Glomerular endothelial cell (primary cell): ENCODE results near the gene FABP7. TPM values are rescaled to one million over a fixed set of nuclear protein-coding genes. Genes with fewer than 3 reads are reported as not detected.

Experiments
- DNase-seq: peaks from one replicate; pipeline ENCODE4 v3.0.0-alpha.2; 2011; ENCODE audit warnings: low read depth, low spot score; ENCODE audit errors: extremely low read depth
- total RNA-seq: library from RNA; depleted of rRNA; stranded (reverse); fragments of >200 nt; gene quantifications from 2 replicates; pipeline ENCODE4 v1.2.3, GENCODE V29; 2015

FABP7 gene
- total RNA-seq, 1 donor from 2014 or later: not detected

DNA sequence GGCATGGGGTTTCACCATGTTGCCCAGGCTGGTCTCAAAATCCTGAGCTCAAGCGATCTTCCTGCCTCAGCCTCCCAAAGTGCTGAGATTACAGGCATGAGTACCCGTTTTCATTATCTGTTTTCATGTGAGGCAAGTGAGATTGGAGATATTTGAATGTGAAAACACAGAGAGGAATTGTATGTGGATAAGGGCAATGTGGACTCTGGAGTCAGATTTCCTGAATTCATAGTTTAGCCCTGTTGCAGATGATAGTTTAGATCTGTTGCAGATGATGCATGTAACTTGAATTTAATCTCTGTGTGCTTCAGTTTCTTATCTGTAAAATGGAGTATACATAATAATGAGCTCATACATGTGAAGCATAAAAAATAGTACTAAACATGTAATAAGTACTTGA, 13.2 kb downstream of the FABP7 start:
- no peak for DNase-seq

DNA sequence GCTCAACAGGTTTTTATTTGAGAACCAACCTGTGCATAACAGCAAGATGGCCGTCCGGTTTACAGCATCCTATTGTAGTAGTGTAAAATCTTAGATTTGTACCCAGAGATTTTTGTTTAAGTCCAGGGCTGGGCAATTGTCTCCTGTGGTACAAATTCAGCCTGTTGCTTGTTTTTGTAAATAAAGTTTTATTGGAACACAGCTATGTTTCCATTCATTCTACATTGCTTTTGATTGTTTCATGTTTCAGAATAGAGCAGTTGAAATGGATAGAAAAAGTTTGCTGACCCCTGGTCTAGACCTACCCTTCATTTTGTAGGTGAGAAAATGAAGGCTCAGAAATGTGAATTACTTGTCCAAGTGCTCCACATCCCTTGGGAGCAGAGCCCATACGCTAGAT, 18.0 kb downstream of the FABP7 start:
- DNase-seq: no peak

DNA sequence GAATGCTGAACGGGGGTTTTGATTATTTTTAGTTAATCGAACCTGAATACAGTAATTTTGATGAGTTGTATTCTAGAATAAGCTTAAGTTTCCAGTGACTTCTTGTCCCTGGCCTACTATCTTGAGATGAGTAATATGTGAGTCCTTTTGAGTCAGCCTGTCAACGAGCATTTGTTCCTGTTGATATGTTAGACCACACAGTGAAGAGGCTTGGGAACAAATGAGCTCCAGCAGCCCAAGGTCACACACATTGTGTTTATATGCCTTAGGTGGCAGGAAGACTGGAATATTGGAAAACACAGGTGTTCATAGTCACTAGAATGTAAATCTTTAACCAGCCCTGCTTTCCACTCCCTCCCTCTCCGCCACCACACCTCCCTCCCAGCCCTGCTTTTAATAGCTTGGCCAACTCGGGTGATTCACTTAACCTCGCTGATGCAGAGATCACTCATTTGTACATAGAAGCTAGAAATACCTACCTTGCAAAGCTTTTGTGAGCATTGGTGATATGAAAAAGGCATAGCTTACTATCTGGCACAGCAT, 18.7 kb downstream of the FABP7 start:
- no peak for DNase-seq

DNA sequence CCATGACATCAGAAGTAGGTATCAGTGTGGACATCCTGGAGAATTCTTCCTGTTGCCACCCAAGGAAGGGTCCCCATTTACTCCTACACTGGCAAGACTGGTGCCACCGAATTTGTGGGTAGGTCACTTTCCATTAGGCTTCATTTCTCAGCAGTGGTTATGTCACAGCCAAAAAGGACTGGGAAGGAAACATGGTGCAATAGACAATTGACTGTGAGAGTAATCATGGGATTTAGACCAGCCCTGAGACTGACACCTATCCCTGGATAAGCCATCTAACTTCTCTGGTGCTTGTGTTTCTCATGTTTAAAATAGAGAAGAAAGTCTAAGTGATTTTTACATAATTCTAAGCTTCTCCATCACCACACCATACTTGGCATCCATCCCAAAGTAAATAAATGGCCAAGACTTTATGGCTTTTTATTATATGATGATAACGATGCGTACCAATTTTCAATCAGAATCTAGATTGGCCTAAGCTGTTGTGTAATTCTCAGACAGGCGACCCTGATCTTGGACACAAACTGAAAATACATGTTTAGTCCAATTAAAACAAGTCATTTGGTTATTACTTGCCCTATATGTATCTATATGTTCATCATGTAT, 19.7 kb downstream of the FABP7 start:
- DNase-seq: no peak

DNA sequence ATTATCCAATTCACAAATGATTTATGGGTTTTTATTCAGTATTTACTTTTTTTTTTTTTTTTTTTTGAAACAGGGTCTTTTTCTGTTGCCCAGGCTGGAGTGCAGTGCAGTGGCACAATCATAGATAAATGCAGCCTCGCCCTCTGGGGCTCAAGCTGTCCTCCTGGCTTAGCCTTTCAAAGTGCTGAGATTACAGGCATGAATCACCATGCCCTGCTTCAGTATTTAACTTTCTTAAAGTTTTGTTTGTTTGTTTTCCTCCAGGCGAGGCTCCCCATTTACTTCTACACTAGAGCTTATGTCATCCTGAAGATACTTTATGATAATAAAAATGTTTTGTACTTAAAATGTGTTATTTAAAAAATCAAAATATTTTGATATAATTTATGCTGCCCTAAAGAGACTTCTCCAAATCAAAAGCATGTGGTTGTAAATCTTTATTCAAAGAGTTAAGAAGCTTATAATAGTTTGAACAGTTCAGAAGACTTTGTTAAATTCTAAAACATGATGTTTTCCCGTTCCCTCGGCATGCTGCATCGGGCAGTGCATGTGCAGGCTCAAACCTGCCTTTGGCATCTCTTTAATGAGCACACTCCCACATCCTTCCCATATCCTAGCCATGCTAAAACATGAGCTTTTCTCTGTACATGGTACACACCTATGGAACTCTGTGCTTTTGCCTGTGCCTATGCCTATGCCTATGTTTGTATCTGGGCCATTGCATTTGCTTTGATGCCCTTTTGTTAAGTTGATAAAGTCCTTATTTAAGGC, 20.6 kb downstream of the FABP7 start:
- no peak for DNase-seq

DNA sequence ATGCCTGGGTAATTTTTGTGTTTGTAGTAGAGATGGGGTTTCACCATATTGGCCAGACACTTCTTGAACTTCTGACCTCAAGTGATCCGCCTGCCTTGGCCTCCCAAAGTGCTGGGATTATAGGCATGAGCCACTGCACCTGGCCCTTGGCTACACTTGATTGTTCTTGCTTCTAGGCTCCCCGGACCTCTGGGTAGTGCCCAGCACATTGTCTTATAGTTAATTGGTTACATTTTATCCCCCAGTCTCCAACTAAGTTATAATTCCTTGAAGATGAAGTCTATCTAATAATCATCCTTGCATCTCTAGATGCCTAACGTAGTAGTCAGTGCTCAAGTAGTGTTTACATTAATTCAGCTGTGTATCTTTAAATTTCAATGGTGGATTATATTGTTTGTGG, 21.4 kb downstream of the FABP7 start:
- DNase-seq: no peak

DNA sequence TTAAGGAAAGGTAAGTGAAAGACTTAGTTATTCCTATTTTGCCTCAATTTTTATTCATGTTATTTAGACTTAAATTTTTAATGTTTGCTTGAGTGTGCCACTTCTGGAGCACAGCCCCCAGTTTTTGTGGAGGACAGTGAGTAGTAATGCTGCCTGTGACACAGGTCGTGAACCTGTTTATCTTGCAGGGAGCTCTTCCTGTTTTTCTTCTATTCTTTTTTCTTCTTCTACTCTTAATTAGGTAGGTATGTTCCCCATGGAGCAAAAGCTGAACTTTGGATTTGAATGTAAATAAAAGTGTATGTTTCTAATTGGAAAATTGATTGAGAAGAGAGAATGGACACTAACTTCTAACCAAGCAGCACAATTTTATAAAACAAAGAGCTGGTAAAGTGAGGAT, 21.9 kb downstream of the FABP7 start:
- no peak for DNase-seq

DNA sequence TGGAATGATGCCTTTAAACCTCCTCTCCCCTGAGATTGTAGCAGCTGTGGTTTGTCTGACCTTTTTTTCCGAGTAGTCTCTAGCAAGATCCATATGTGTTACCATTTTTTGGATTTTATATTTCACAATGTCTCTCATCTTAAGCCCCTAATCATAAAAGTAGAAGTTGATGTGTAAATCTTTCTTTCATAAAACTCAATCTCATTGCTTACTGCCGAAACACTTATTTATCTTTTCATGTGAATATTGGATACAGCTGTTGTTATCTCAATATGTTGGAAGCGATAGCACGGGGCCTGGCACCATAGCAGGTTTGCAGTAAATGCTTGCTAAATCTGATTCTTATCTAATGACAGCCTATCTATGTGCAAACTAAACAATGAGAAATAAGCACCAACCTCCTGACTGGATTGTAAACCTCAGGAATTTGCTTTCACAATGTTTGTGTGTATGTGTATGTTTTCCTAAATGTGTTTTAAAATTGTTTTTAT, 23.7 kb downstream of the FABP7 start:
- DNase-seq: no peak

DNA sequence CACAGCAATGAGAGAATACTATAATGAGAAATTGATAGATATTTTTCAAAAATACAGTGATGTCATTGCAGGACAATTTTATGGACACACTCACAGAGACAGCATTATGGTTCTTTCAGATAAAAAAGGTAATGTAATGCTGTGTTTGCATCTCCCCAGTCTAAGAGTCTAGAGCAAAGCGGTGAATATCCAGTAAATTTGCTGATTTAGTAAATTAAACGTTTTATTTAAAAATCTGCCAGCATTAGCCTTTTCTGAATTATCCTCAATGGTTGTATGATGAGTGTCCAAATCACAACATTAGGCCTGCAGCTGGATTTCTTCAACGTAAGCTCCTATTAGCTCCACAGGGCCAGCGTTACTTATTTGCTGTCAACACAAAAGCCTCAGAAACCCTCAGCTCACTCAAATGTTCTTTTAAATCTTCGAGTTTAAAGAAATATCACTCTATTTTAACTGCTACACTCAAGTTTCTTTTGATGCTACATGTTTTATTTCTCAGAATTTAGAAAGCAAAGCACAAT, 25.5 kb downstream of the FABP7 start:
- DNase-seq: no peak

DNA sequence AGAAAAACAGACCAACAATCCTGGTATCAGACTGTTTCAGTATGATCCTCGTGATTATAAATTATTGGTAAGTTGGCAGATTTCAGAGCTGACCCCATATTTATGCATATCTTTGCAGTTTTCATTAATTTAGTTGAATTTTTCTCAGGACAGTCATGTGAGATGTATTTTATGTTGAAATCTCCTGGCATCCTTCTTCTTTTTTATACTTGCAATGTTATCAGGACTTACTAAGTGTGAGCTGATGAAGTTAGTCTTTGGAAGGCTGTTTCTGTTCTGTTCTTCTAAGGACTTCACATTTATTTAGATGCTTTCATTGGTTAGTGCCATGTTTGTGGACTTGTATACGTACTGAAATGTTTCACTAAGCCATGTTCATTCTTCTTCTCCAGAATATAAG, 26.8 kb downstream of the FABP7 start:
- DNase-seq: no peak

DNA sequence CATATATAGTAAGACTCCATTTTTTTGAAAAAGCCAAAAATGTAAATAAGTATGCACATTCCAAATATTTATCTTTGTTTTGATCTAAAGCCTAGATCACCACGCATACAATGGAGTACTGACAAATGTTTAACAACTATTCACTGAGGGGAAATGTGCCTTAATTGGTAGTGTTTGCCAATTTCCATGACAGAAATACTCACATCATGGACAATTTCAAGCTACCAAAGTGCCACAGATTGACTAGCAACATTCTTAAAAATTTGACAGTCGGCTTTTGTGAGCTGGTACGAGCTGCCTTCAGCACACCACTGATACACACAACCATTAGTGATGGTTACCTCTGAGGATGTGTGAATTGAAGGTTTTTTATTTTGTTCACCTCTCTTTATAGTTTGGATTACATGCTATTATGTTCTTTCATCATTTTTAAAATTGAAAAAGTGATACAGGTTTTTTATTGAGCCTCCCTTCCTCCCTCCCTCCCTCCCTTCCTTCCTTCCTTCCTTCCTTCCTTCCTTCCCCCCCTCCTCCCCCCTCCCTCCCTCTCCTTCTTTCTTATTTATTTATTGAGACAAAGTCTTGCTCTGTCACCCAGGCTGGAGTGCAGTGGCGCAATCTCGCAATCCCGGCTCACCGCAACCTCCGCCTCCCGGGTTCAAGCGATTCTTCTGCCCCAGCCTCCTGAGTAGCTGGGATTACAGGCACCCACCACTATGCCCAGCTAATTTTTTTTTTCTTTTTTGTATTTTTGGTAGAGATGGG, 28.8 kb downstream of the FABP7 start:
- DNase-seq: no peak

DNA sequence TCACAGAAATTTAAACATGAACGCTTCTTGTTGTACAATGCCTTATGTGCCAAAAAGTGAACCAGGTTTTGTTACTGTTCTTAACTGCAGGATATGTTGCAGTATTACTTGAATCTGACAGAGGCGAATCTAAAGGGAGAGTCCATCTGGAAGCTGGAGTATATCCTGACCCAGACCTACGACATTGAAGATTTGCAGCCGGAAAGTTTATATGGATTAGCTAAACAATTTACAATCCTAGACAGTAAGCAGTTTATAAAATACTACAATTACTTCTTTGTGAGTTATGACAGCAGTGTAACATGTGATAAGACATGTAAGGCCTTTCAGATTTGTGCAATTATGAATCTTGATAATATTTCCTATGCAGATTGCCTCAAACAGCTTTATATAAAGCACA, 29.5 kb downstream of the FABP7 start:
- no peak for DNase-seq

DNA sequence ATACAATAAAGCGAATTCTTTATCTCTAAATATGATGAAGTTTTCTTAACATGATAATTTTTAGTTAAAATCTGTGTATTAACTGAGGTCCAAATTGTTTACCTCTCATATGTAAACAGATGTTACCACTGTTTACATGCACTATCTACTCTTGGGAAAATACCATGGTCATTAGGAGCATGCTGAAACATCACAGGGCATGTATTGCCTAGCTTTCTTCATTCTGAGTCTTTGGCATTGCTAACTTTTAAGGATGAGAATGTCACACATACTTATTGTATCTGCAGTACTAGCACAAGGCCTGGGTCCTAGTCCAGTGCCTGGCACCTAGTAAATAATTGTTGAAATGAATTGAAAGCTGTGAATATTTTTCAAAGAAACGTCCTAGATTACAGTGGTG, 30.2 kb downstream of the FABP7 start:
- DNase-seq: no peak

DNA sequence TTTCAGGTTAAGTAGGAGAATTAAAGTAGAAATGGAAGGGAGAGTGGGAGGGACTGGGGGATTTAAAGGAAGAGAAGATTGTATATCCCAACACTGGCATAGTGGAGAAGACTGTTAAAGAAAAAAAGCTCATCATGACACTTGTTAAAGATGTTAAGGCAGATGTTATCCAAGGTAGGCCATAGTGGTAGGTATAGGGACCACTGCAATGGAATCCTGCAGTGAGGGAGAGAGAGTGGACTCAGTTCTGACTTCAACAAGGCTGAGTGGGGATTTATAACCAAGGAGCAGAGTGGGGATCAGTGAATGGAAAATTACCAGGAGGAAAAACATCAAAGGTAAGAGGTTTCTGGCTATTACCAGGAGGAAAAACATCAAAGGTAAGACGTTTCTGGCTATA, 30.7 kb downstream of the FABP7 start:
- no peak for DNase-seq

DNA sequence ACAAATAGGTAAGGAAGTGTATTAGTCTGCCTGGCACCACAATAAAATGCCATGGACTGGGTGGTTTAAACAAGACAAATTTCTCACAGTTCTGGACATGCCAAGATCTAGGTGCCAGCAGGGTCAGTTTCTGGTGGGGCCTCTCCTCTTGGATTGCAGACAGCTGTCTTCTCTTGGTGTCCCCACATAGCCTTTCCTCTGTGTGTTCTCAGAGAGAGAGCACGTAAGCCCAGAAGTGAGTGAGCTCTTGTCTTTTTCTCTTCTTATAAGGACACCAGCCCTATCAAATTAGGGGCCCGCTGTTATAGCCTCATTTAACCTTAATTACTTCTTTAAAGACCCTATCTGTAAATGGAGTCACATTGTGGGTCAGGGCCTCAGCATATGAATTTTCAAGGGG, 37.8 kb downstream of the FABP7 start:
- no peak for DNase-seq

DNA sequence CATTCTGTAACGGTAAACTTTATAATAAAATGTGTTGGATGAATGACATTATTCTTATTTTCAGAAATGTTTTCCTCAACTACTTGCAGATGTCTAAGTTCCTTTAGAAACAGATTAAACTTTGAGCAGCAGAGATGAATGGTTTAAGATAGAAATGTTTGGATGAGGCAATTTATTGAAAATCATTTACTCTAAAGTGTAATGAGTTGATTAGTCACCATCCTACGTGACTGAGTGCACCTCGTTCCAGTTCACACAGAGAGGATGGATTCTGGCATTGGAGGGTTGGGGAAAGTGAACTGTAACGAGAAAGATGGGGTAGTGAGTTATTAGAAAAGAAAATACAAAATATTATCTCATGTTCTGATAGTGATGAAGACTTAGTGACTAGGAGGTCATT, 38.2 kb downstream of the FABP7 start:
- no peak for DNase-seq

DNA sequence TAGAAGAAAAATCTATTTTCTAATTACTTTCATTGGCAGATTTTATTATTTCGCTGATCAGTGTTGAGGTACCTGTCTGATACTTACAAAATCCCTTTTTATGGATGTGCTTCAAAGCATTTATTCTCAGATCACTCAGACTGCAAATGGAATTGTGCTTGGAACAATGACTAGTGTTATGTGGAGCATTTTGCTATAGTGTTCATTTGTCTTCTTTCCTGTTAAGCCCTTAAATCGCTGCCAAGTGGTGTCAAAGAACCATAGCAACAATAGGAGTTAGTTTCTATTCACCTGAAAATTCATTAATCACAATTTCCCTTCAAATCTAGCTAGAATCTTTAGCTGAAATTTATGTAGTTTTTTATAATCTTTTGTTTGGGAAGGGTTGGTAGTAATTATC, 39.4 kb downstream of the FABP7 start:
- DNase-seq: no peak

DNA sequence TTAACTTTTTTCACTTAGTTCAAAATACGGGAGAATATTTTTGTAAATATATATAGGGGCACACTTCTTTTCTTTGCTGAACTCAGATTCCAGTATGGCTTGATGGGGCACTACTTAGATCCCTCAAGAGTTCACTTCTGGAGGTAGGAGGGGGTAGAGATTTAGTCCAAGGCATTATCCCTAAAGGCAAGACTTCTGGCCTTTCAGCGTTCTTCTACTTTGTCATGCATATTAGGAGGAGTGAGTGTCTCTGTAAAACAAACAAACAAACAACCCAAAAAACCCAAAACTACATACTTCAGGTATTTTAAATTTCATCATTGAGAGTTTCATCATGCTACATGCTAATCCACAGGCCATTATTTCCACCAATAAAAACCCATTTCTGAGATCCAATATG, 41.6 kb downstream of the FABP7 start:
- DNase-seq: no peak

DNA sequence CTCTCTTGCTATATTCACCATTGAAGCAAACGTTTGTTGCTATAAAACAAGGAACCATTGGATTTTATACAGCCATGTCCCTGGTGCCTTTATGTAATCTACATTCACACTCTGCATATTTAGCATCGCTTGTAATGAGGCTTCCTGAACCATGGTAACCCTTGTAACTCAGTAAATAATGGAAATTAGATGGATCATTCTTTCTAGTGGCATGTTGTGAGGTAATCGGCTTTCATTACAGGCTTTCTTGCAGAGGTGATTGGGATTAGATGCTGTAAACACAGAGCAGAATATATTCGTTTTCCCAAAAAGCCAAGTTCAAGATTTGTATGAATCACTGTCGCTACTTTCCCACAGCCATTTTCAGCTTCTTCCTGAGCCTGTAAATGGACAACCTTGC, 45.6 kb downstream of the FABP7 start:
- DNase-seq: no peak

DNA sequence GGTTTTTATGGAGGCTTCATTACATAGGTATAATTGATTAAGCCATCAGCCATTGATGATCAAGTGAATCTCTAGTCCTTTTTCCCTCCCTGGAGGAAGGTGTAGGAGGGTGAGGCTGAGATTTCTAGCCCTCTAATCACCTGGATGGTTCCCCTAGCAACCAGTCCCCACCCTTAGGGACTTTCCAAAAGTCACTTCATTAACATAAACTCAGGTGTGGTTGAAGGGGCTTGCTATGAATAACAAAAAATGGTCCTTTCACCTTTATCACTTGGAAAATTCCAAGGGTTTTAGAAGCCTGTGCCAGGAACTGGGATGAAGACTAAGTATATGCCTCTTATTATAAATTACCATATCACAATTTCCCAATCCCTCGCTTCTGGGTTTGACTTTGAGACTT, 49.9 kb downstream of the FABP7 start:
- no peak for DNase-seq

DNA sequence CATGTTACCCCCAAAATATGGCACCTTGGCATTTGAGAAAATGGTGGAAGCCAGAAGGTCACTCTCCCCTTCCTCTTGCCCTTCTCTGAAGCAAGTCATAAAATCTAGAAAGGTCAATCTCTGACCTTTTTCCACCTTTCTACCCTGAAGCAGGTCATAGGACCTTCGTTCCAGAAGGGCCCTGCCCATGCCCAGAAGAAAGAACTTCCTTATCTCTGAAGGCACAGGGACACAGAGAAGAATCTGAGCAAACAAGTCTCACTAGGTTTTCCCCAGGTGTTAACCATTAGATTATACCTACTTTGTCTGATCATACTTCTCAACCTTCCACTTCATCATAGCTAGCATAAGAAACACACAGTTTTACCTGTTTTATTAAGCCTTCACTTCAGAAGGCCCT, 52.0 kb downstream of the FABP7 start:
- DNase-seq: no peak
